GM18511 (cell line): ENCODE results near the gene CALHM3.

Experiments used
- ATAC-seq: cut with Tn5 transposase; IDR thresholded peaks from one replicate; pipeline ENCODE4 v1.9.1; 2021; ENCODE audit warnings: mild to moderate bottlenecking, moderate library complexity; ENCODE audit not compliant: unreplicated experiment

Gene CALHM3

GRCh38 chr10:103451091-103451813 lies 27.8 kb downstream of the CALHM3 start:
- no peak for ATAC-seq

- no peak for ATAC-seq
Measured at GRCh38 chr10:103450201-103450695, 28.8 kb downstream of the CALHM3 start.

GRCh38 chr10:103449208-103450144 lies 29.6 kb downstream of the CALHM3 start:
- no peak for ATAC-seq

GRCh38 chr10:103448746-103449145 lies 30.3 kb downstream of the CALHM3 start:
- ATAC-seq = no peak

- ATAC-seq = no peak
Measured at GRCh38 chr10:103447187-103447586, 31.9 kb downstream of the CALHM3 start.

- no peak for ATAC-seq
Measured at GRCh38 chr10:103445767-103446567, 33.1 kb downstream of the CALHM3 start.

- no peak for ATAC-seq
Measured at GRCh38 chr10:103445366-103445765, 33.7 kb downstream of the CALHM3 start.

- no peak for ATAC-seq
Measured at GRCh38 chr10:103444478-103444877, 34.6 kb downstream of the CALHM3 start.

GRCh38 chr10:103443475-103444185 lies 35.4 kb downstream of the CALHM3 start:
- ATAC-seq = no peak

- no peak for ATAC-seq
Measured at GRCh38 chr10:103442031-103442461, 37.0 kb downstream of the CALHM3 start.

- no peak for ATAC-seq
Measured at GRCh38 chr10:103441611-103442010, 37.4 kb downstream of the CALHM3 start.

- ATAC-seq = no peak
Measured at GRCh38 chr10:103441206-103441605, 37.8 kb downstream of the CALHM3 start.

GRCh38 chr10:103440416-103440815 lies 38.6 kb downstream of the CALHM3 start:
- ATAC-seq = no peak

- no peak for ATAC-seq
Measured at GRCh38 chr10:103439776-103440175, 39.3 kb downstream of the CALHM3 start.

GRCh38 chr10:103433858-103434257 lies 45.2 kb downstream of the CALHM3 start:
- ATAC-seq = no peak

GRCh38 chr10:103431902-103432301 lies 47.1 kb downstream of the CALHM3 start:
- ATAC-seq = no peak

- ATAC-seq = no peak
Measured at GRCh38 chr10:103429647-103430046, 49.4 kb downstream of the CALHM3 start.

- no peak for ATAC-seq
Measured at GRCh38 chr10:103428989-103429643, 49.9 kb downstream of the CALHM3 start.

GRCh38 chr10:103427866-103428265 lies 51.2 kb downstream of the CALHM3 start:
- ATAC-seq = no peak

GRCh38 chr10:103423748-103424147 lies 55.3 kb downstream of the CALHM3 start:
- ATAC-seq = no peak
